SU-DHL-6 (cell line): ENCODE data around the gene TRIB2.

ENCODE experiments used
- H2AFZ ChIP-seq: fragments of 200-600 bp; sonication (generic); 2 replicates; pipeline ENCODE4 v1.6.1; 2014; ENCODE audit warnings: low read depth, mild to moderate bottlenecking, moderate library complexity, mixed read lengths, antibody characterized with exemption, low read length; ENCODE audit not compliant: severe bottlenecking
- H3F3A ChIP-seq: fragments of 200-600 bp; shearing (Covaris generic); 2 replicates; pipeline ENCODE4 v1.6.0; 2016; ENCODE audit warnings: antibody characterized with exemption, mild to moderate bottlenecking; ENCODE audit not compliant: insufficient read depth
- H3K27ac ChIP-seq: fragments of 200-600 bp; sonication (generic); 2 replicates; pipeline ENCODE4 v1.5.1; 2016; ENCODE audit warnings: low read depth, mild to moderate bottlenecking, low read length, moderate library complexity, mixed read lengths
- H3K27me3 ChIP-seq: fragments of 200-600 bp; sonication (generic), shearing (Covaris generic); 2 replicates; pipeline ENCODE4 v1.6.0; 2014; ENCODE audit warnings: mild to moderate bottlenecking, low read length
- H3K36me3 ChIP-seq: fragments of 200-600 bp; sonication (generic); 2 replicates; pipeline ENCODE4 v1.6.1; 2014; ENCODE audit warnings: mild to moderate bottlenecking, low read length, mixed read lengths
- H3K4me2 ChIP-seq: fragments of 300-600, 200-600 bp; shearing (Covaris generic), sonication (generic); 2 replicates; pipeline ENCODE4 v1.6.0; 2014; ENCODE audit warnings: low read length, low read depth, mild to moderate bottlenecking; ENCODE audit not compliant: poor library complexity, severe bottlenecking
- H3K4me3 ChIP-seq: fragments of 200-600 bp; sonication (generic); 2 replicates; pipeline ENCODE4 v1.5.1; 2014; ENCODE audit warnings: antibody characterized with exemption, low read length, mild to moderate bottlenecking, mixed read lengths; ENCODE audit not compliant: insufficient read depth, poor library complexity, severe bottlenecking
- H3K79me2 ChIP-seq: fragments of 200-600 bp; sonication (generic); 2 replicates; pipeline ENCODE4 v1.6.1; 2014; ENCODE audit warnings: mild to moderate bottlenecking, low read length, moderate library complexity; ENCODE audit not compliant: insufficient read depth
- H3K9ac ChIP-seq: fragments of 200-600 bp; sonication (generic); 2 replicates; pipeline ENCODE4 v1.7.0; 2014; ENCODE audit warnings: mild to moderate bottlenecking, low read length
- H3K9me2 ChIP-seq: fragments of 200-600 bp; sonication (generic); replicated peaks from 2 replicates; pipeline ENCODE4 v1.6.1; 2014; ENCODE audit warnings: low read length; ENCODE audit not compliant: insufficient read depth
- H3K9me3 ChIP-seq: fragments of 200-600 bp; sonication (generic); 2 replicates; pipeline ENCODE4 v1.6.1; 2014; ENCODE audit warnings: low read length, mixed read lengths; ENCODE audit not compliant: insufficient read depth
- H4K20me1 ChIP-seq: fragments of 200-600 bp; sonication (generic); 2 replicates; pipeline ENCODE4 v1.6.1; 2014; ENCODE audit warnings: low read depth, mild to moderate bottlenecking, antibody characterized with exemption, low read length, moderate library complexity, mixed read lengths
- EZH2phosphoT487 ChIP-seq: fragments of 200-600 bp; sonication (generic), shearing (Covaris generic); conservative IDR thresholded peaks from 2 replicates; pipeline ENCODE4 v1.6.1; 2018; ENCODE audit warnings: mild to moderate bottlenecking, antibody characterized with exemption, low read length, moderate library complexity, mixed read lengths
- TF ChIP-seq, protein P1 (sequence below): fragments of 200-600 bp; sonication (generic); IDR thresholded peaks from one replicate; pipeline ENCODE4 v1.5.1; 2017; ENCODE audit warnings: antibody characterized with exemption, mild to moderate bottlenecking, low read length, moderate library complexity; ENCODE audit not compliant: insufficient read depth, poor library complexity, severe bottlenecking

Gene TRIB2

GRCh38 chr2:12682017-12682416 is 34.7 kb upstream of the TRIB2 start:
- Histone ChIP-seq H3K9me3 (no peaks in the 10 kb centered on the region), H4K20me1 (no peaks in the 10 kb centered on the region), H3K27me3 (no peaks in the 10 kb centered on the region), H3K9me2 (no peaks in the 10 kb centered on the region), H3F3A (no peaks in the 10 kb centered on the region), H3K4me3 (no peak overlapping the region), H3K27ac (no peak overlapping the region), H3K4me2 (no peak overlapping the region), H3K36me3 (no peaks in the 10 kb centered on the region), H3K79me2 (no peaks in the 10 kb centered on the region), H2AFZ (no peak overlapping the region), H3K9ac (no peak overlapping the region)
- TF ChIP-seq, protein P1, sequence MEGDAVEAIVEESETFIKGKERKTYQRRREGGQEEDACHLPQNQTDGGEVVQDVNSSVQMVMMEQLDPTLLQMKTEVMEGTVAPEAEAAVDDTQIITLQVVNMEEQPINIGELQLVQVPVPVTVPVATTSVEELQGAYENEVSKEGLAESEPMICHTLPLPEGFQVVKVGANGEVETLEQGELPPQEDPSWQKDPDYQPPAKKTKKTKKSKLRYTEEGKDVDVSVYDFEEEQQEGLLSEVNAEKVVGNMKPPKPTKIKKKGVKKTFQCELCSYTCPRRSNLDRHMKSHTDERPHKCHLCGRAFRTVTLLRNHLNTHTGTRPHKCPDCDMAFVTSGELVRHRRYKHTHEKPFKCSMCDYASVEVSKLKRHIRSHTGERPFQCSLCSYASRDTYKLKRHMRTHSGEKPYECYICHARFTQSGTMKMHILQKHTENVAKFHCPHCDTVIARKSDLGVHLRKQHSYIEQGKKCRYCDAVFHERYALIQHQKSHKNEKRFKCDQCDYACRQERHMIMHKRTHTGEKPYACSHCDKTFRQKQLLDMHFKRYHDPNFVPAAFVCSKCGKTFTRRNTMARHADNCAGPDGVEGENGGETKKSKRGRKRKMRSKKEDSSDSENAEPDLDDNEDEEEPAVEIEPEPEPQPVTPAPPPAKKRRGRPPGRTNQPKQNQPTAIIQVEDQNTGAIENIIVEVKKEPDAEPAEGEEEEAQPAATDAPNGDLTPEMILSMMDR = no peak
- TF ChIP-seq EZH2phosphoT487 = no peak

DNA sequence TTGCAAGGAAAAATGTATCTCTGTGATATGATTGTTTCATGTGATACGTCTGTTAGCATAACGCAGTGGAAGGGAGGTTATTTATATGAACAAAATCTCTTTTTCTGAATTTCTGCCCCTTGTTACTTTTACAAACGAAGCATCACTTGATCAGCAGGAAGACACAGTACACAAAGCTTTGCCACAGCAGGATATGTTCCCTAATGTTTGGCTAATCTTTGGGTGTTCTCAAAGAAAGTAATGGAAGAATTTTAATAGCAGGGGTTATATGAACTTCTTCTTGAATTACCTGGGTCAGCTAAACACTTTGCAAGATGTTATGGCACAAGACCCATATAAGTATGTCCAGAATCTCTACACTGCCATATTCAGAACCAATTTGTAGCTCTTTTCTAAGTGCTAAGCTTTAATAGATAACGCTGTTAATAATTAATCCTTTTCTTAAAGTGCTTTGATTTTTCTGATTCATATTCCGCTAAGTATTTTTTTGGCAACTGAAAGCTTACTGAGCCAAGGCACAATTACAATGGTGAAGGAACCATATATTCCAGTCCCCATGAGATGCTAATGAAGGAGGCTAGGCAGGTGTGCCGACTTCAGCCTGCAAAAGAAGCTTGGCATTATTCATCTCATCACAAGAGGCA is 33.2 kb upstream of the TRIB2 start:
- H3K9me2 ChIP-seq = no peaks in the 10 kb centered on the region
- no peaks in the 10 kb centered on the region for H3K27me3 ChIP-seq
- no peaks in the 10 kb centered on the region for H3K9me3 ChIP-seq
- H3F3A ChIP-seq = no peaks in the 10 kb centered on the region
- no peak overlapping the region for H2AFZ ChIP-seq
- no peak overlapping the region for H3K27ac ChIP-seq
- H3K36me3 ChIP-seq = no peaks in the 10 kb centered on the region
- TF ChIP-seq, protein P1 = no peak
- TF ChIP-seq EZH2phosphoT487 = no peak
- no peaks in the 10 kb centered on the region for H3K79me2 ChIP-seq
- no peaks in the 10 kb centered on the region for H4K20me1 ChIP-seq
- no peak overlapping the region for H3K4me2 ChIP-seq
- no peak overlapping the region for H3K9ac ChIP-seq
- no peak overlapping the region for H3K4me3 ChIP-seq

- H2AFZ ChIP-seq = no peak overlapping the region
- 0 out of 2 replicates have a peak, but pooled peaks cover 1% of the 10 kb centered on the region for H3K9me3 ChIP-seq
- H3K27me3 ChIP-seq = no peaks in the 10 kb centered on the region
- no peak overlapping the region for H3K27ac ChIP-seq
- no peaks in the 10 kb centered on the region for H3F3A ChIP-seq
- no peaks in the 10 kb centered on the region for H3K79me2 ChIP-seq
- no peaks in the 10 kb centered on the region for H3K9me2 ChIP-seq
- no peak for TF ChIP-seq EZH2phosphoT487
- TF ChIP-seq, protein P1 = no peak
- H3K4me2 ChIP-seq = no peak overlapping the region
- no peaks in the 10 kb centered on the region for H4K20me1 ChIP-seq
- H3K9ac ChIP-seq = no peak overlapping the region
- no peaks in the 10 kb centered on the region for H3K36me3 ChIP-seq
- H3K4me3 ChIP-seq = no peak overlapping the region
These were observed 32.2 kb upstream of the TRIB2 start for GRCh38 chr2:12684471-12684936.
